H9 (cell line): ENCODE results near the gene LINGO1. TPM values are rescaled to one million over a fixed set of nuclear protein-coding genes. Genes with fewer than 3 reads are reported as not detected.

Experiments used
- DNase-seq: peaks from one replicate; pipeline ENCODE4 v3.0.0-alpha.2; 2017
- H2AFZ ChIP-seq: one replicate; pipeline ENCODE4 v1.6.1; 2013; ENCODE audit warnings: mild to moderate bottlenecking, low read length, control low read depth, moderate library complexity
- H2AK5ac ChIP-seq: 2 replicates; pipeline ENCODE4 v1.6.1; 2013; ENCODE audit warnings: low read length, control low read depth, mixed read lengths; ENCODE audit not compliant: insufficient read length
- H2BK120ac ChIP-seq: one replicate; pipeline ENCODE4 v1.6.1; 2013; ENCODE audit warnings: low read depth, mild to moderate bottlenecking, low read length, control low read depth, inconsistent platforms; ENCODE audit not compliant: poor library complexity, severe bottlenecking
- H2BK12ac ChIP-seq: 2 replicates; pipeline ENCODE4 v1.6.1; 2013; ENCODE audit warnings: low read length, control low read depth, mixed read lengths, low read depth; ENCODE audit not compliant: insufficient read length
- H2BK15ac ChIP-seq: 2 replicates; pipeline ENCODE4 v1.6.1; 2013; ENCODE audit warnings: low read depth, low read length, control low read depth
- H2BK20ac ChIP-seq: one replicate; pipeline ENCODE4 v1.6.1; 2013; ENCODE audit warnings: low read depth, mild to moderate bottlenecking, low read length, control low read depth, inconsistent platforms; ENCODE audit not compliant: poor library complexity, severe bottlenecking
- H2BK5ac ChIP-seq: 2 replicates; pipeline ENCODE4 v1.6.1; 2013; ENCODE audit warnings: low read length, control low read depth, mixed read lengths; ENCODE audit not compliant: insufficient read length
- H3K14ac ChIP-seq: 2 replicates; pipeline ENCODE4 v1.6.1; 2013; ENCODE audit warnings: low read length, control low read depth; ENCODE audit not compliant: insufficient read depth
- H3K18ac ChIP-seq: 2 replicates; pipeline ENCODE4 v1.6.1; 2013; ENCODE audit warnings: low read depth, mild to moderate bottlenecking, mixed read lengths, low read length, control low read depth; ENCODE audit not compliant: insufficient read length
- H3K23ac ChIP-seq: 2 replicates; pipeline ENCODE4 v1.6.1; 2013; ENCODE audit warnings: low read length, control low read depth, mixed read lengths, low read depth; ENCODE audit not compliant: insufficient read length
- H3K23me2 ChIP-seq: 2 replicates; pipeline ENCODE4 v1.6.1; 2013; ENCODE audit warnings: low read depth, mild to moderate bottlenecking, mixed read lengths, low read length, control low read depth; ENCODE audit not compliant: insufficient read length, poor library complexity, severe bottlenecking
- H3K27ac ChIP-seq: 2 replicates; pipeline ENCODE4 v1.5.1; 2013; ENCODE audit warnings: low read length, control low read depth, mixed read lengths, low read depth; ENCODE audit not compliant: insufficient read length
- H3K27me3 ChIP-seq: 2 replicates; pipeline ENCODE4 v1.6.1; 2013; ENCODE audit warnings: low read length, control low read depth, inconsistent platforms; ENCODE audit not compliant: insufficient read depth
- H3K4ac ChIP-seq: 2 replicates; pipeline ENCODE4 v1.6.1; 2013; ENCODE audit warnings: low read depth, mild to moderate bottlenecking, control low read depth, inconsistent platforms, low read length, moderate library complexity
- H3K4me1 ChIP-seq: 2 replicates; pipeline ENCODE4 v1.6.1; 2013; ENCODE audit warnings: low read length, control low read depth, inconsistent platforms; ENCODE audit not compliant: insufficient read depth
- H3K4me2 ChIP-seq: 2 replicates; pipeline ENCODE4 v1.6.1; 2013; ENCODE audit warnings: low read length, control low read depth, mixed read lengths; ENCODE audit not compliant: insufficient read length, insufficient read depth
- H3K56ac ChIP-seq: 2 replicates; pipeline ENCODE4 v1.6.1; 2013; ENCODE audit warnings: low read depth, mild to moderate bottlenecking, mixed read lengths, low read length, control low read depth; ENCODE audit not compliant: insufficient read length
- H3K79me1 ChIP-seq: 2 replicates; pipeline ENCODE4 v1.6.1; 2013; ENCODE audit warnings: low read depth, mild to moderate bottlenecking, moderate library complexity, low read length, control low read depth, inconsistent platforms; ENCODE audit not compliant: insufficient read depth, poor library complexity, severe bottlenecking
- H3K79me2 ChIP-seq: 2 replicates; pipeline ENCODE4 v1.6.1; 2013; ENCODE audit warnings: low read length, control low read depth, inconsistent platforms; ENCODE audit not compliant: insufficient read depth
- H3K9ac ChIP-seq: 2 replicates; pipeline ENCODE4 v1.6.1; 2013; ENCODE audit warnings: low read length, control low read depth, mixed read lengths; ENCODE audit not compliant: insufficient read length; ENCODE audit errors: extremely low read depth
- H3K9me3 ChIP-seq: one replicate; pipeline ENCODE4 v1.6.1; 2013; ENCODE audit warnings: low read depth, low read length, inconsistent platforms; ENCODE audit not compliant: control insufficient read depth
- H3T11ph ChIP-seq: one replicate; pipeline ENCODE4 v1.6.1; 2013; ENCODE audit warnings: mild to moderate bottlenecking, low read length, control low read depth, inconsistent platforms
- H4K20me1 ChIP-seq: one replicate; pipeline ENCODE4 v1.6.1; 2013; ENCODE audit not compliant: control insufficient read depth, insufficient read length, insufficient read depth
- H4K5ac ChIP-seq: 2 replicates; pipeline ENCODE4 v1.6.1; 2013; ENCODE audit warnings: low read depth, mild to moderate bottlenecking, mixed read lengths, low read length, control low read depth; ENCODE audit not compliant: insufficient read length
- H4K8ac ChIP-seq: replicated peaks from 2 replicates; pipeline ENCODE4 v1.6.1; 2013; ENCODE audit warnings: low read length, control low read depth, mixed read lengths, low read depth; ENCODE audit not compliant: insufficient read length
- H4K91ac ChIP-seq: 2 replicates; pipeline ENCODE4 v1.6.1; 2013; ENCODE audit warnings: low read depth, mild to moderate bottlenecking, moderate library complexity, mixed read lengths, low read length, control low read depth; ENCODE audit not compliant: insufficient read length
- H3K27ac Mint-ChIP-seq, 3 experiments: 2 replicates in 2 of 3; 3 replicates in 1 of 3; pipeline ENCODE4 v1.8.0; 2020 to 2021; ENCODE audit warnings: mixed read lengths in 3 of 3, mild to moderate bottlenecking in 1 of 3, moderate library complexity in 1 of 3
- H3K27me3 Mint-ChIP-seq: 2 replicates; pipeline ENCODE4 v1.8.0; 2021; ENCODE audit warnings: low read depth, mild to moderate bottlenecking, moderate library complexity, mixed read lengths
- H3K36me3 Mint-ChIP-seq, 3 experiments: 2 replicates in 2 of 3; 3 replicates in 1 of 3; pipeline ENCODE4 v1.8.0; 2020 to 2021; ENCODE audit warnings: low read depth in 3 of 3, mixed read lengths in 3 of 3; ENCODE audit not compliant: insufficient read depth in 1 of 3
- H3K4me1 Mint-ChIP-seq, 2 experiments: 2 replicates each; pipeline ENCODE4 v1.8.0; 2020; ENCODE audit warnings: mixed read lengths in 2 of 2
- H3K4me3 Mint-ChIP-seq, 2 experiments: 2 replicates in 1 of 2; 3 replicates in 1 of 2; pipeline ENCODE4 v1.8.0; 2020 to 2021; ENCODE audit warnings: mild to moderate bottlenecking in 2 of 2, mixed read lengths in 2 of 2, moderate library complexity in 1 of 2
- H3K9me3 Mint-ChIP-seq, 2 experiments: 2 replicates in 1 of 2; 3 replicates in 1 of 2; pipeline ENCODE4 v1.8.0; 2020; ENCODE audit warnings: mild to moderate bottlenecking in 2 of 2, mixed read lengths in 2 of 2, moderate library complexity in 1 of 2
- CTCF ChIP-seq: fragments of 200-600 bp; sonication (generic); conservative IDR thresholded peaks from 3 replicates; pipeline ENCODE4 v1.8.0; 2021; ENCODE audit warnings: antibody characterized with exemption, mild to moderate bottlenecking
- WGBS: extraction: QIAGEN DNeasy Blood & Tissue Kit; methylation state at CpG from one replicate; pipeline ENCODE4 v1.1.7; 2013; ENCODE audit warnings: missing lambda C conversion rate, low lambda C conversion rate, mixed read lengths; ENCODE audit not compliant: insufficient read length; ENCODE audit errors: extremely low coverage; 5-methylcytosine and 5-hydroxymethylcytosine counted together
- total RNA-seq: library from RNA; stranded (reverse); gene quantifications from 2 replicates; pipeline ENCODE4 v1.2.1, GENCODE V29; 2021

Gene LINGO1
- total RNA-seq, 1 experiment from 2014 or later: 41.6 TPM

GRCh38 chr15:77563623-77564156, 69.0 kb downstream of the LINGO1 start:
- no peak overlapping the region for H2BK5ac ChIP-seq
- DNase-seq: no peak
- no peaks in the 10 kb centered on the region for H3K79me2 ChIP-seq
- H3K9ac ChIP-seq: no peak overlapping the region
- no peak overlapping the region for H2AFZ ChIP-seq
- H3K18ac ChIP-seq: no peak overlapping the region
- no peaks in the 10 kb centered on the region for H3K4me1 ChIP-seq
- no peak overlapping the region for H3K4me2 ChIP-seq
- H3T11ph ChIP-seq: no peak overlapping the region
- H2BK20ac ChIP-seq: no peak overlapping the region
- Mint-ChIP-seq H3K27me3 (peaks cover 7% of the 10 kb centered on the region), H3K9me3 (no peaks in the 10 kb centered on the region), H3K4me1 (peaks cover 27 to 29% of the 10 kb centered on the region in 2 experiments), H3K4me3 (no peak overlapping the region), H3K27ac (no peak overlapping the region), H3K36me3 (no peaks in the 10 kb centered on the region)
- no peak overlapping the region for H2BK15ac ChIP-seq
- no peak overlapping the region for H4K8ac ChIP-seq
- no peaks in the 10 kb centered on the region for H3K27me3 ChIP-seq
- H3K56ac ChIP-seq: no peak overlapping the region
- no peak overlapping the region for H2AK5ac ChIP-seq
- TF ChIP-seq CTCF: no peak
- no peak overlapping the region for H4K5ac ChIP-seq
- no peaks in the 10 kb centered on the region for H3K23me2 ChIP-seq
- H3K23ac ChIP-seq: no peak overlapping the region
- no peaks in the 10 kb centered on the region for H3K9me3 ChIP-seq
- no peak overlapping the region for H3K4ac ChIP-seq
- no peak overlapping the region for H3K27ac ChIP-seq
- H2BK12ac ChIP-seq: no peak overlapping the region
- H2BK120ac ChIP-seq: no peak overlapping the region
- no peaks in the 10 kb centered on the region for H4K20me1 ChIP-seq
- no CpG with 5 or more reads among the region's 6 CpGs for WGBS
- H3K14ac ChIP-seq: no peak overlapping the region
- H4K91ac ChIP-seq: no peak overlapping the region
- H3K79me1 ChIP-seq: no peaks in the 10 kb centered on the region

Other genes starting within 250 kb of the LINGO1 start
- 21.2 and 23.5 TPM in 2 replicates for gene PEAK1, start 212.8 kb downstream of the LINGO1 start, total RNA-seq
- gene HMG20A, start 212.0 kb downstream of the LINGO1 start, total RNA-seq: 58.9 and 60.2 TPM in 2 replicates